ENCODE measurements around the gene MAP3K2.
"Not testable (repeated sequence)": the region's sequence is repeated elsewhere in the genome, so short reads cannot be mapped to it uniquely, and the experiment has no call there.

Gene MAP3K2

DNA sequence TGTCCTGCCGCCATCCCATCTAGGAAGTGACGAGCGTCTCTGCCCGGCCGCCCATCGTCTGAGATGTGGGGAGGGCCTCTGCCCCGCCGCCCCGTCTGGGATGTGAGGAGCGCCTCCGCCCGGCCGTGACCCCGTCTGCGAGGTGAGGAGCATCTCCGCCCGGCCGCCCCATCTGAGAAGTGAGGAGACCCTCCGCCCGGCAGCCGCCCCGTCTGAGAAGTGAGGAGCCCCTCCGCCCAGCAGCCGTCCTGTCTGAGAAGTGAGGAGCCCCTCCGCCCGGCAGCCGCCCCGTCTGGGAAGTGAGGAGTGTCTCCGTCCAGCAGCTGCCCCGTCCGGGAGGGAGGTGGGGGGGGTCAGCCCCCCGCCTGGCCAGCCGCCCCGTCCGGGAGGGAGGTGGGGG is 34.6 kb downstream of the MAP3K2 start:
- DNase-seq: not testable (repeated sequence)

DNA sequence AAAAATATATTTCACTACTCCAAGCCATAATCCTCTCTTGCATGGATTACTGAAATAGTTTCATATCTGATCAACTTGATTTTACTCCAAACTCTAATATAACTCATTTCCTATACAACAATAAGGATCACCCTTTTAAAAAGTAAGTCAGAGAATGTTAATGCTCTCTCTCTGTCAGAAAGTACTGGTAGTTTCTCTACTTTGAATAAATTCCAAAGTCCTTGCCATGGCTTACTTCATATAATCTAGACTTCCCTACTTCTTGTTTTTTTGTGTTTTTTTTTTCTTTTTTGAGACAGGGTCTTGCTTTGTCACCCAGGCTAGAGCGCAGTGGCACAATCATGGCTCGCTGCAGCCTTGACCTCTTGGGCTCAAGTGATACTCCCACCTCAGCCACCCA is 36.2 kb downstream of the MAP3K2 start:
- no peak for DNase-seq

DNA sequence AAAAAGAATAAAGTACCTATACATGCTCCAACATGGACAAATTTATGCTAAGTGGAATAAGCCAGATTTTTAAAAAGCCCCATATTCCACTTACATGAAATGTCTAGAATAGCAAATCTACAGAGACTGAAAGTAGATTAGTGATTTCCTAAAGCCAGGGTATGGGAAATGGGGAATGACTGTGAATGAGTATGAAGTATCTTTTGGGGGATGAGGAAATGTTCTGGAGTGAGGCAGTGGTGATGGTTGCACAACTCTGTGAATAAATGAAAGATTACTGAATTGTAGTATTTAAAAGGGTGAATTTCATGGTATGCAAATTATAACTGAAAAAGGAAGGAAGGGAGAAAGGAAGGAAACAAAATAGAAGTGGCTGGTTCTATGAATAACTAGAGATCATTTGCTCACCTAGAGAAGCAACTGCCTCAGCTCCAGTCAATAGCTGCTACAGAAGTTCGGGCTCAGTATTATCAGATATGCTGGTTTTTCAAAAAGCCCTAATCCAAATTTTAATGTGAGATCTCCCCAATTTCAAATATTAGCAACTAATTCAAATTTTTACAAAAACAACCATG is 39.3 kb downstream of the MAP3K2 start:
- DNase-seq: no peak

DNA sequence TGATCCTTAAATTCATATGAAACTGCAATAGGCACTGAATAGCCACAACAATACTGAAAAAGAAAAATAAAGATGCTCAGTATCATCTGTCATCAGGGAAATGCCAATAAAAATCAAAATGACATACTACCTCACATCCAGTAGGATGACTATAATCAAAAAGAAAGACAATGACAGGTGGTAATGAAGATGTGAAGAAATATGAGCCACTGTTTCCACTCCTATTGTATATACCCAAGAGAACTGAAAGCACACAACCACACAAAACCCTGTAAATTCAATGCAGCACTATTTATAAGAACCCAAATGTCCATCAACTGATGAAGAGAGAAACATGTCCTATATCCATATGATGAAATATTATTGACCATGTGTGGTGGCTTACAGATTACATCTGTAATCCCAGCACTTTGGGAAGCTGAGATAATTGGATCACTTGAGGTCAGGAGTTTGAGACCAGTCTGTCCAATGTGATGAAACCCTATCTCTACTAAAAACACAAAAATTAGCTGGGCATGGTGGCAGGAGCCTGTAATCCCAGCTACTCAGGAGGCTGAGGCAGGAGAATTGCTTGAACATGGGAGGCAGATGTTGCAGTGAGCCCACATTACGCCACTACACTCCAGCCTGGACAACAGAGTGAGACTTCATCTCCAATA is 39.9 kb downstream of the MAP3K2 start:
- no peak for DNase-seq

DNA sequence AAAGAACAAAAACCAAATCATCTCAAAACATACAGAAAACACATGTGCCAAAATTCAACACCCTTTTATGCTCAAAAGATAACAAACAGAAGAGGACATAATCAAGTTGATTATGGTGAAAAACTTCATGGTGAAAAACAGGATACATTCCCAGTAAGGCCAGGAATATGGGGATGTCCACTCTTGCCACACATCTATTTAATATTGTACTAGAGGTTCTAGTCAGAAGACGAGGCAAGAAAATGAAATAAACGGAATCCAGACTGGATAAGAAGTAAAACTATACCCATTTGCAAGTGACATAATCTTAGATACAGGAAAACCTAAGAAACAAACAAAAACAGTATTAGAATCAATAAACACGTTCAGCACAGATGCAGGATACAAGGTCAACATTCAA is 40.8 kb downstream of the MAP3K2 start:
- DNase-seq: no peak

DNA sequence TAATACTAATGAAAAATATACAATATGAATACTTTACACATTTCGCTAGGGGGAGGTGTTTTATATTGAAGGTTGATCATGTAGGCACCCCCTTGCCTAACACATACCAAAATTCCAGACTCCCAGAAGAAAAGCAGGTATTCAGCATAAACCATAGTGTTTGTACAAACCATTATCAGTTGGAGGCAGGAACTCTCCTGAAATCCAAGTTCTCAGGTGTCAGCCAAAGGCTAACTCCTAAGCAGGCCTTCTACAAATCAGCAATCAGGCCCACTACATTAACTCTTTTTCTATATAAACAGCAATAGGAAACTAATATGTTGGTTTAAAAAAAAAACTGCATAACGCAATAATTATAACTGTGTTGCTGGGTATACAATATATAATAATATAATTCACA is 44.5 kb downstream of the MAP3K2 start:
- no peak for DNase-seq

DNA sequence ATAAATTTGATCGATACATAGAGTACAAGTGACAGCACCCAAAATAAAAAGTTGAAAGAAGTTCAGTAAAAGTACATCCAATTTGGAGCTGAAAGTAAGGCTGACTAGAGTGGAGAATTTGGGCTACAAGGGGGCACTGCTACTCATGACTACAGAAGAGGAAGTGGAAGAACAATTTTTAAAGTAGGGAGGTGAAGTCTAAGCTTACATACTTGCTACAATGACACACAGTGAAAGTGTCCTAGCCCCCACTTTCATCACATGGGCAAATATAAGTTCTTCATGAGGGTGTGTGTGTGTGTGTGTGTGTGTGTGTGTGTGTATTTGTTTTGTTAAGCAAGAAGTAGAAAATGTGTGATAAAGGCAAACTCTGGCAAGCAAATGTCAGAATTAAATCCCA is 45.7 kb downstream of the MAP3K2 start:
- no peak for DNase-seq

DNA sequence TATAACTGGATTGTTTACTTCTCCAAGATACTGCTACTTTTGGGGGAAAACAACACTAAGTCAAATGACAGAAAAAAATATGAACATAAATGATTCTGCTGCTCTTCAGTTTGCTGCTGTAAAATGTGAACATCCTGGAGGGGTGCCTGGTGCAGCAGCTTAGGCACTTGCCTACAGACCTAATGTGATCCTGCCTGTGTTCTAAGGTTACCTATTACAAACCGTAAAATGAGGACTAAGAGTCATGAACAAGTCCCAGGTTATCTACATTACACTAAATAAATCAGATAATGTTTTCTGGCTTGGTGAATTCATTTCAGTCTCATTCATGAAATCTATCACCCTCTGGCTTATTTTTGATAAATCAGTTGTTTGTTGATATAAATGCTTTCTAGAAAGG is 55.4 kb downstream of the MAP3K2 start:
- DNase-seq: no peak

DNA sequence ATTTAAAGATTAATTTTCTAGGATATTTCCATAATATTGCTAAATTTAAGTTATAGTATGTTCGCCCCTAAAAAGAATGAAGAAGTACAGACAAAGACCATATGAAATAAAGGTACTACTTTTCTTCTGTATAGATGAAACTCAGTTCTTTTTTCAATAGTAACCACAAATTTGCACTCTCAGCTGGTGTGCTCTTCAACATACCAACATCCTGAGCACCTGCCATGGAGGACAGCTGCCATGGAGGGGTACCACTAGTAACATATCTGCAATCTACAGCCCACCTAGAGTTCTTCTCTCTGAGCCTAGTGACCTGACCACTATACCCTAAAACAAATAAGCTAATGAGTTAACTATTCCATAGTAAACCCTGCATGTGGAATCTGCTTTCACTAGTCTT is 57.0 kb downstream of the MAP3K2 start:
- no peak for DNase-seq

DNA sequence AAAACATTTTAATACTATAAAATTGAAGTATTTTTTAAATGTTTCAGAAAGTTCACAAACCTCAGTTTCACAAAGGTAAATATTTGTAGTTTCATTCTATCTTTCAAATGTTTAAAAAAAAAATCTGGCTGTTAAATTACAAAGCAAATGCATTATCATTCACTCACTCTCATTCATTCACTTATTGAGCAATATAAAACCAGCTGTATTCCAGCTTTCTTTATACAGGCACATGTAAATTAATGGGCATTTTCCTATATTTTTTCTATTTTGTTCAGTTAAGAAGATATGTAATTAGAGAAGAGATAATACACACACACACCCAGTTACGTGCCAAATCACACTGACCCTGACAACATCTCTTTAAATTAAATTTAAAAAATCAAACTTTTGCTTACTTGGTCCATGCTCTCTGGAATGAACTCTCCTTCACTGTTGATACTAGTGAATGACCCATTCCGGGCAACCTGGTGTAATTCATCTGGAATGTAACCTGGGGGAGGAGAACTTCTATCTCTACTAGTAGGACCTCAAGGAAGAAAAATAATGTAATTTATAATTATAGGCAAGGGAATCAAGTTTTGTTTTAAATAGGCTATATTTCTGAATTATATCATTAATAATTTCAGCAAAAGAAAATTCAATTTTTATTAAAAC is 61.4 kb downstream of the MAP3K2 start:
- DNase-seq: no peak

DNA sequence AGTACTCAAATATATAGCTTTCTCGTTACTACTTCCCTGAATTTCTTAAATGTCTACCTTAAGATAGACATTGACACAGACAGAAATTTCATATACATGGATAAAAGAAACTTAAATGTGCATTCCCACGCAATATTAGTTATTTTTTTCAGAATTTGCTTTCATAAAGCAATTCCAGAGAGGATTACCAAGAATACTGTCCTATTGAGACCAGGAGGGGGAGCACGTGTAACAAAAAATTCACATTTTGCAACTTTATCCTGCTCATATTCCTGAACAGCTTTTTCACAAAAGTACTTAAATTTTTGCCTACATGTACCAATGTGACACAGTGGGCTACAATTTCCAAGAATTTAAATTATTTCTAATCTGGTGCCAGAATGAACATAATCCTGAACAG is 63.1 kb downstream of the MAP3K2 start:
- peak in 3 of 56 donors; percentile 1 to 23 (median 4) for DNase-seq

DNA sequence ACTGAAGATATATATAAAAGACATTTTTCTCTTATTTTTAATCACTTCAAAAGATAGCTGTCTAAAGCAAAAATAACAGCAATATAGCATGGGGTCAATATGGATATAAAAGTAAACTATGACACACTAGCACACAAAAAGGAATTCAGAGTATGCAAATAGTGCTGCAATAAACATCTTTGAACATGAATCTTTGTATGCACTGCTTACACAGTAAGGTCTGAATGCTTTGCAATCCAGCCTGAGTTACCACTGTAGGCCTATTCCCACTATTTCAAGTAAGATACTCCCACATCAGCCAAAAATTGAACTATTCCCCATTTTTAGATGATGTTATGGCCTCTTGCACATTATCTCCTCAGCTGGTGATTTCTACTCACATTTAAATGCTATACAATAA is 66.5 kb downstream of the MAP3K2 start:
- no peak for DNase-seq

DNA sequence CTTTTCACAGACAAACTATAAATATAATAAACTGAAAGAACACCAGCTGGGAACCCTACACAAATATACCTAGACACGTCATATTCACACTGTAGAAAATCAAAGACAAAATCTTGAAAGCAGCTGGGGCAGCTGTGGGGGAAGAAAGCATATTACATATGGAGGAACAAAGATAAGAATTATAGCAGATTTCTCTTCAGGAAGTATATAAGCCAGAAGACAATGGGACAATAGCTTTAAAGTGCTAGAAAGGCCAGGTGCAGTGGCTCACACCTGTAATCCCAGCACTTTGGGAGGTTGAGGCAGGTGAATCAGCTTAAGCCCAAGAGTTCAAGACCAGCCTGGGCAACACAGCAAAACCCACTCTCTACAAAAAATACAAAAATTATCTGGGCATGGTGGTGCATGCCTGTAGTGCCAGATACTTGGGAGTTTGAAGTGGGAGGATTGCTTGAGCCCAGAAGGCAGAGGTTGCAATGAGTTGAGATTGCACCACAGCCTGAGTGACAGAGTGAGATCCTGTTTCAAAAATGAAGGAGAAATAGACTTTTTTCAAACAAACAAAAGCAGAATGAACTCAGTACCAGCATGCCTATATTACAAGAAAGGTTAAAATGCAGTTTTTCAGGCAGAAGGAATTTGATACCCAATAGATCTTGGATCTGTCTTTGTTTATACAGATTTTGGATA is 67.0 kb downstream of the MAP3K2 start:
- no peak for DNase-seq

DNA sequence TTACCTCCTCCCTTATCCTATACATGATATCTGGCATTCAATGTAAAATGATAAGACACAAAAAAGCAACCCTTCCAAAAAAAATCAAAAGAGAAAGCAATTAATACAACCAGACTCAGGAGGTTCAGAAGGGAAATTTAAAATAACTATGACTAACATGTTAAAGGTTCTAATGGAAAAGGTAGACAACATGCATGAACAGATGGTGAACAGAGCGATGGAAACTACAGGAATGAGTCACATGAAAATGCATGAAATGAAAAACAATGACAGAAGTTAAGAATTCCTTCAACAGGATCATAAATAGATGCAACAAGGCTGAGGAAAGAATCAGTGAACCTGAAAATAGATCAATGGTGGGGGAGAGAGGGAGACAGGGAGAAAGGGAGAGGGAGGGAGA is 67.7 kb downstream of the MAP3K2 start:
- DNase-seq: no peak

DNA sequence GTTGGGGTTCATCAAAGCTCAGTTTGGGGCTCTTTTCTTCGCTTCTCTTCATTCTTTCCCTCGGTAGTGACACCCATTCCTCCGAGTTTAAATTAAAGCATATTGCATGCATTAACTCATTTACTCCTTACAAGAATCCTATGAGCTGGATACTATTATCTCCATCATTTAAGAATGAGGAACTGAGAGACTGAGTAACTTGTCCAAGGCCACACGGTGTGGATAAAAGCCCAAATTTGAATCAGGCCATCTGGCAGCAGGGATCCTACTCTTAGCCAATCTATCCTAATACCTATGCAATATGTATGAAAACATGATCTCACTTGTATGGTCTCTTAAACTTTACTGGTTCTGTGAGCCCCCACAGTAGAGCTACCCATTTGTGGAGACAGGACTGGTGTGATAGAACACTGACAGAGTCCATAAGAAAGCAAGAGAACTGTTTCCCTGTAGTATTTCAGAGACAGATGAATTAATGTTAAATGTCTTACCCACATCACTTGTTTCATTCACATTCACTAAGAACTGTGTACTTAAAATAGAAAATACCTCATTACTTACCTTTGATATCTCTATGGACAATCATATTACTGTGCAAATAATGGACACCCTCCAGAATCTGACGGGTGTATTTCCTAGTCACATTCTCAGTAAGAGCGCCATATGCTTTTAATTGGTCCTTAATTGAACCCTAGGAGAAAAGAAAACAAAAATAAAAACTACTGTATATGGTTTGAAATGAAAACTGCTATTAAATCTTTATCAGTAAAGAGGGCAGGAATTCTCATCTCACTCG is 73.4 kb downstream of the MAP3K2 start:
- no peak for DNase-seq

DNA sequence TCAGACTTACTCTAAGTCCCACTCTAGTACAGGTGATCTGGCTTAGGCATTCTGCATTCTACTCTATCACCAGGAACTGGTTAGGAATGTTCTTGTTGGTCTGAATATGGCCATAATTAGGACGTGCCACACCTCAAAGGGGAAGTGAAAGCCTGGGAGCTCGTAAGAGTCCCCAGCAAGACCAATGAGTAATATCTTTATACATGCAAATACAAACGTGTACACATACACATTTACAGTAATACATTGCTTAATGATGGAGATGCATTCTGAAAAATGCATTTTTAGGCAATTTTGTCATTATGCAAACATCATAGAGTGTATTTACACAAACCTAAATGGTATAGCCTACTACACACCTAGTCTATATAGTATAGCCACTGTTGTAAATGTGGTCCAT is 74.4 kb downstream of the MAP3K2 start:
- no peak for DNase-seq

DNA sequence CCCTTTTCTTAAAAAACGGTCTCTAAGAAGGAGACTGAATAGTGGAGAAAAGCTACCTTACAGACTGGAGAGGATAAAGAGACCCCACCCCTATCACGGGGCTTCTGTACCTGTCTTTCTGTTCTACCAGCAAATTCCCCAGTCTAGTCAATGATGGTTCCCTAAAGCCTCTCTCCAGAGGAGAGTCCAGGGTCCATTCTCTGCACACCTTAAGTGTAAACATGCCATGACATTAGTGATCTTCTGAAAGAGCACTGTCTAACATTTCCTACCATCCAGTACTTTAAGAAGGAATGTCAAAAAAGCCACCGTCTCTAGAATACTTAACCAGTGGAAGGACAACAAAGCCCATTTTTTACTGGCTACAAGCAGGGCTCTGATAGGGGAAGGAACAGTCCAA is 76.8 kb downstream of the MAP3K2 start:
- no peak for DNase-seq

DNA sequence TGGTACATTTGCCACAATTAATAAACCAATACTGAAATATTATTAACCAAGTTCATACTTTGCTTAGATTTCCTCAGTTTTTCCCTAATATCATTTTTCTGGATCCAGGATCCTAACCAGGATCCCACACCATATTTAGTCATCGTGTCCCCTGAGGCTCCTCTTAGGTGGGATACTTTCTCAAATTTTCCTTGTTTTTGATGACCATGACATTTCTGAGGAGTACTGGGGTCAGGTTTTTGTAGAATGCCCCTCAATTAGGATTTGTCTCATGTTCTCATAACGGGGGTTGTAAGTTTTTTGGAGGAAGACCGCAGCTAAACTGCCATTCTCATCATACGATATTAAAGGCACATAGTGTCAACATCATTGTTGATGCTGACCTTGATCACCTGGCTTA is 78.3 kb downstream of the MAP3K2 start:
- no peak for DNase-seq

DNA sequence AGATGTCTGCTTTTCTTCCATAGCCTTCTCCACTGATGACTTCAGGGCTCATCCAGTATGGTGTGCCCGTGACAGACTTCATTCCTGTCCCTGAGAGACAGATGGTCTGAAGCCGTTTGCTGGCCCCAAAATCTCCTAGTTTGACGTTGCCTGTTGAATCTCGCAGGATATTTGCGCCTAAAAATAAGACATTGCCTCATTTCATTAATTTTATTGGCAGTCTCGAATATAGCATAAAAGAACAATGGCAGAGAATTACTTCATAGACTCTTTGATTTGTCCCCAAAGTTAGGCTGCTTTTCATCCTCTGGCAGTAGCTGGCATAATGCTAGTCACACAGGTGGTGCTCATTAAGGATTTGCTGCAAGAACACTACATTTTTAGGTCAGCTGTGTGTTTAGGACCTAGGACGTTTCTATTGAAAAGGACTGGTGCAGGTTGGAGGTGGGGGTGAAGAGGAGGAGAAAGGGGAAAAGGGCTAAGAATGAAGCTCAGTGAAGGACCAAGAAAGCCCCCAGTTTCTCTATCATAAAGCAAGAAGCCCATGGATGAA is 79.1 kb downstream of the MAP3K2 start:
- DNase-seq: no peak

DNA sequence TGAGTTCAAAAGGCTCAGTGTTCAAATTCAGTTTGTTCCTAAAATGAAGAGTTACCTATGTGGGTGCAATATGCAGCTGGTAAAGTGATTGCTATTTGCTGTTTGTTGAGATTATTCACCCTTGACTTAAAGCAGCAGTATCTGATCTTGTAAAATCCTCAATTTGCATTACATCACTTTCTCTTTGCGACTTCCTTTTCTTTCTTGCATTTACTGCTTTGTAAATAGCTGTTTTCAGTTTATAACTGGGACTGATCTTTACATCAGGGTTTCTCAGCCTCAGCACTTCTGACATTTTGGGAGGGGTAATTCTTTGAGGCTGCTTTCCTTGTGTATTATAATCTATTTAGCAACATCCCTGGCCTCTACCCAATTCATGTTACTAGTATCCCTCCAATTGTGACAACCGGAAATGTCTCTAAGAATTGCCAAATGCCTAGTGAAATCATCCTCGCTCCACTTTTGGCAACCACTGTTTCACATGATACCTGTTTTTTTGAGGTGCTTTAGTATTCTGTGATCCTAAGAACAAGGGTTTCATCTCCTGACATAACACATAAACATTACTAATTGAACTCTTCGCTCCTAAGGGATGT is 81.7 kb downstream of the MAP3K2 start:
- no peak for DNase-seq

DNA sequence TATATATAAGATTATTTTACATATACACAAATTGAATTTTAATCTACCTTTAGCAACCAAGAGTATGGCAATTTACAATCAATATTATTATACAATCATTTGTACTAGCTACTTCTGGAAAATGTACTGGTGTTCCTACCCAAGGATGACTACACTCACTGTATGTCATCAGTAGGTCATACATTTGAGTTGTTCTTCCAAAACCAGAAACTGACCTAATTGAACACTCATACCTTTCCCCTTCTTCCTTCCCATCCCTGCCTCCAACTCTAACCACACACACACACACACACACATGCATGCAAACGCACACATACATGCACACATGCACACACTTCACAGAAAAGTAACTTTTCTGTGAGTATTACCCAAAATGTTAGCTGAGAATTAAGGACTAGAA is 85.6 kb downstream of the MAP3K2 start:
- DNase-seq: no peak
